Epithelial cell of esophagus (primary cell): ENCODE measurements around the gene PRRX2.

Experiments
- DNase-seq: peaks from one replicate; pipeline ENCODE4 v3.0.0; 2010; ENCODE audit warnings: low read depth
- H3K4me3 ChIP-seq: 2 replicates; pipeline ENCODE4 v1.5.1; 2011; ENCODE audit warnings: mild to moderate bottlenecking, low read length, control low read depth
- TF ChIP-seq, protein P1 (sequence below): IDR thresholded peaks from 2 replicates; pipeline ENCODE4 v1.5.1; 2011; ENCODE audit warnings: low read depth, mild to moderate bottlenecking, low read length, control low read depth, inconsistent platforms; ENCODE audit not compliant: insufficient read depth; ENCODE audit errors: missing control alignments

The PRRX2 gene

DNA sequence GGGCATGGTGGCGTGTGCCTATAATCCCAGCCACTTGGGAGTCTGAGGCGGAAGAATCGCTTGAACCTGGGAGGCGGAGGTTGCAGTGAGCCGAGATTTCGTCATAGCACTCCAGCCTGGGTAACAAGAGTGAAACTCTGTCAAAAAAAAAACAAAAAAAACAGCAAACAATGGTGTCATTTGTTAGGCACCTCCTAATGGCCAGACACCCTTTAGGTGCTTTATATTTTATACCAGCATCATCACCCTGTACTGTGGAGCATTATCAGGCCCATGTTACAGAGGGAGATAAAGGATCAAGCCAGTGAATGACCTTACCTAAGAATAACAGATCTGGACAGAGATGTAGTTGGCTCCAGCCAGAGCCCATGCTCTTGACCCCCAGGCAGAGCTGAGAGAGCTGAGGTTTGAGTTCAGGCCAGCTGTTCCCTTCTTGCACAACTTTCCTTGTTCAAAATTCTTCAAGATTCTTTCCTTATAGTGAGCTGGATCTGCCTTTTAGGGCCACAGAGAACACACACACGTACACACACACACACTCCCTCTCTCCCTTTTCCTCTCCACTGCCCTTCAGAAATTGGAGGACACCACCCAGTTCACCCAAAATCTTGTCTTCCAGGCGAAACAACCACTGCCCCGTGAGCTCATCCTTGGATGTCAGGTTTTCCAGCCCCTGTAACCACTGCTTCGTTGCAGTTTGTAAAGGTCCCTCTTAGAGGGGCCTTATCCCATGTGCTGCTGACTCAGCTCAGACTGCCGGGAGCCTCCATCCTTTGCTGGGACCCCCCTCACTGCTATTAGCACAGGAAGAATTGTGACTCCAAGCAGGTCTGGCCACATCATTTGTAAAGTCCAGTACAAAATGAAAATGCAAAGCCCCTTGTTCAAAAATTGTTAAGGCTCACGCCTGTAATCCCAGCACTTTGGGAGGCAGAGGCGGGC lies 97.8 kb downstream of the PRRX2 start:
- DNase-seq = no peak
- TF ChIP-seq, protein P1, sequence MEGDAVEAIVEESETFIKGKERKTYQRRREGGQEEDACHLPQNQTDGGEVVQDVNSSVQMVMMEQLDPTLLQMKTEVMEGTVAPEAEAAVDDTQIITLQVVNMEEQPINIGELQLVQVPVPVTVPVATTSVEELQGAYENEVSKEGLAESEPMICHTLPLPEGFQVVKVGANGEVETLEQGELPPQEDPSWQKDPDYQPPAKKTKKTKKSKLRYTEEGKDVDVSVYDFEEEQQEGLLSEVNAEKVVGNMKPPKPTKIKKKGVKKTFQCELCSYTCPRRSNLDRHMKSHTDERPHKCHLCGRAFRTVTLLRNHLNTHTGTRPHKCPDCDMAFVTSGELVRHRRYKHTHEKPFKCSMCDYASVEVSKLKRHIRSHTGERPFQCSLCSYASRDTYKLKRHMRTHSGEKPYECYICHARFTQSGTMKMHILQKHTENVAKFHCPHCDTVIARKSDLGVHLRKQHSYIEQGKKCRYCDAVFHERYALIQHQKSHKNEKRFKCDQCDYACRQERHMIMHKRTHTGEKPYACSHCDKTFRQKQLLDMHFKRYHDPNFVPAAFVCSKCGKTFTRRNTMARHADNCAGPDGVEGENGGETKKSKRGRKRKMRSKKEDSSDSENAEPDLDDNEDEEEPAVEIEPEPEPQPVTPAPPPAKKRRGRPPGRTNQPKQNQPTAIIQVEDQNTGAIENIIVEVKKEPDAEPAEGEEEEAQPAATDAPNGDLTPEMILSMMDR = no peak
- H3K4me3 ChIP-seq = no peak overlapping the region

DNA sequence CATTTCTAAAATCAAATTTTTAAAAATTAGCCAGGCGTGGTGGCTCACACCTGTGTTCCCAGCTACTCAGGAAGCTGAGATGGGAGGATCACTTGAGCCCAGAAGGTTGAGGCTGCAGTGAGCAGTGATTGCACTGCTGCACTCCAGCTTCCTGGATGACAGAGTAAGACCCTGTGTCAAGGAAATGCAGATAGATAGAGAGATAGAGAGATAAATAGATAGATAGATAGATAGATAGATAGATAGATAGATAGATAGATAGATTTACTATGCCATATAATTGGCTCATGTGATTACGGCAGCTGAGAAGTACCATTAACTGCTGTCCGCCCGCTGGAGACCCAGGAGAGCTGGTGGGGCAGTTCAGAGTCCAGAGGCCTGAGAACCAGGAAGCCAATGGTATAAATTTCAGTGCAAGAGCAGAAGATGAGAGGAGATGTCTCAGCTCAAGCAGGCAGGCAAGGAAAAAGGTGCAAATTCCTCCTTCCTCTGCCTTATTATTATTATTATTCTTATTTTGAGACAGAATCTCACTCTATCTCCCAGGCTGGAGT lies 100.4 kb downstream of the PRRX2 start:
- no peak for DNase-seq
- no peak overlapping the region for H3K4me3 ChIP-seq
- TF ChIP-seq, protein P1 = no peak

DNA sequence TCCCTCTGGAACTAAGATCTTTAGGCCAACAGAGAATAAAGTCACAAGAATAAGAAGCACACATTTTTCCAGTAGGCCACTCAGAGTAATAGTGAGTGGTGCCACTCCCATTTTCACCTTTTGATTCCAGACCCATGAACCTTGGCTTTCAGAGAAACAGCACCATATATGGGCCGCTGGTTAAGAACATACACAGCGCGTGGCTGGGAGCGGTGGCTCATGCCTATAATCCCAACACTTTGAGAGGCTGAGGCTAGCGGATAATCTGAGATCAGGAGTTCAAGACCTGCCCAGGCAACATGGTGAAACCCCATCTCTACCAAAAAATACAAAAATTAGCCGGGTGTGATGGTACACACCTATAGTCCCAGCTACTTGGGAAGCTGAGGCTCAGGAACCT lies 103.0 kb downstream of the PRRX2 start:
- TF ChIP-seq, protein P1 = no peak
- H3K4me3 ChIP-seq = no peak overlapping the region
- DNase-seq = no peak

DNA sequence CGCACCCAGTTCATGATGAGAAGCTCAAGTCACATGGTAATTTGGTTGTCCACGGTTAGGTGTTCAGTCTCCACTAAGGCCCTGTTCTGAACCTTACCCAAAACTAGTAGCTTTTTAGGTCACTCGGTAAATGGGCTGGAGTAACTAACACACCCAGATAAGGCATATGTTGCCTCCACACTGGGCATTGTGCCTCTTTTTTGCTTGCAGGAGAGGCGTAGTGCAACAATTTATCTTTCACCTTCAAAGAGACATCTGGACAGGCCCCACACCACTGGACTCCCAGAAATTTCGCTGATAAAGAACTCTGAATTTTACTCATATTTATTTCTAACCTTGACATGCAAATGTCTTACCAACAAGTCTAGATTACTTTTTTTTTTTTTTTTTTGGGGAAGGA lies 104.2 kb downstream of the PRRX2 start:
- TF ChIP-seq, protein P1 = no peak

DNA sequence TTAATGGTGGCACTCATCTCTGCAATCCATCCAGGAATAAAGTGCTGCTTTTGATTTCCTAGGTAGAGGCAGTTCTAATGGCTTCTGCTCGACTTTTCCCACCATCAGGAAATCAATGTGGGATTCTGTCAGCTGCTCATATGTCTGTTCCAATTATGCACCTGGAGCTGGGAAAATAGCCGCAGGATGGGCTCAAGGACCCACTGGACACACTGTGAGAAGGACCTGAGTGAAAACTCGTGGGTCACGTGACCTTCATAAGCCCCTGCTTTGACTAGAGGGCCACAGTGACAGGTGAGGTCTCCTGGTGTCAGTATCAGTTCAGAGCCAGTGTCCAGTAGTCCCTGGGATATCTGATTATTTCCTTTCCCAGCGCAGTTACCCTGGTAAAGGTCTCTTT lies 105.3 kb downstream of the PRRX2 start:
- no peak overlapping the region for H3K4me3 ChIP-seq
- TF ChIP-seq, protein P1 = no peak
- no peak for DNase-seq

More for the DNA sequence above, 104.2 kb downstream of the PRRX2 start:
- H3K4me3 ChIP-seq = no peak overlapping the region
- DNase-seq = no peak
